Measurements from ENCODE around the gene EMX1.

The EMX1 gene

GRCh38 chr2:72954376-72955227, 37.3 kb downstream of the EMX1 start:
- no peak overlapping the region for H3K27ac ChIP-seq (ENCODE audit: low read depth, low read length)
- no peak overlapping the region for H3K4me3 ChIP-seq (ENCODE audit: low read length)
- 90% methylated on average over 12 of the region's 12 CpGs for WGBS
- H3K4me1 ChIP-seq (ENCODE audit: insufficient read depth, low read length): peaks cover 17% of the 10 kb centered on the region
- H3K9ac ChIP-seq (ENCODE audit: low read depth, low read length): no peak overlapping the region
- H3K27me3 ChIP-seq (ENCODE audit: insufficient read depth, low read length): no peaks in the 10 kb centered on the region
- H3K36me3 ChIP-seq (ENCODE audit: insufficient read depth, low read length): no peaks in the 10 kb centered on the region
- no peaks in the 10 kb centered on the region for H3K9me3 ChIP-seq (ENCODE audit: insufficient read depth, low read depth, low read length)

GRCh38 chr2:72955228-72956049, 38.1 kb downstream of the EMX1 start:
- H3K4me1 ChIP-seq (ENCODE audit: insufficient read depth, low read length): peaks cover 16% of the 10 kb centered on the region
- no peak overlapping the region for H3K4me3 ChIP-seq (ENCODE audit: low read length)
- 86% methylated on average over 24 of the region's 24 CpGs for WGBS
- no peaks in the 10 kb centered on the region for H3K27me3 ChIP-seq (ENCODE audit: insufficient read depth, low read length)
- H3K36me3 ChIP-seq (ENCODE audit: insufficient read depth, low read length): no peaks in the 10 kb centered on the region
- H3K9ac ChIP-seq (ENCODE audit: low read depth, low read length): no peak overlapping the region
- no peaks in the 10 kb centered on the region for H3K9me3 ChIP-seq (ENCODE audit: insufficient read depth, low read depth, low read length)
- H3K27ac ChIP-seq (ENCODE audit: low read depth, low read length): no peak overlapping the region

- no peaks in the 10 kb centered on the region for H3K9me3 ChIP-seq (ENCODE audit: insufficient read depth, low read depth, low read length)
- WGBS: 98% methylated on average over 2 of the region's 2 CpGs
- H3K9ac ChIP-seq (ENCODE audit: low read depth, low read length): no peak overlapping the region
- no peaks in the 10 kb centered on the region for H3K36me3 ChIP-seq (ENCODE audit: insufficient read depth, low read length)
- H3K4me3 ChIP-seq (ENCODE audit: low read length): no peak overlapping the region
- no peak overlapping the region for H3K27ac ChIP-seq (ENCODE audit: low read depth, low read length)
- no peaks in the 10 kb centered on the region for H3K27me3 ChIP-seq (ENCODE audit: insufficient read depth, low read length)
- H3K4me1 ChIP-seq (ENCODE audit: insufficient read depth, low read length): peaks cover 10% of the 10 kb centered on the region
Observed at GRCh38 chr2:72956050-72956395, 38.7 kb downstream of the EMX1 start.

- no peak overlapping the region for H3K27ac ChIP-seq (ENCODE audit: low read depth, low read length)
- 93% methylated on average over 3 of the region's 3 CpGs for WGBS
- H3K27me3 ChIP-seq (ENCODE audit: insufficient read depth, low read length): no peaks in the 10 kb centered on the region
- no peaks in the 10 kb centered on the region for H3K36me3 ChIP-seq (ENCODE audit: insufficient read depth, low read length)
- H3K9ac ChIP-seq (ENCODE audit: low read depth, low read length): no peak overlapping the region
- H3K4me1 ChIP-seq (ENCODE audit: insufficient read depth, low read length): peaks cover 6% of the 10 kb centered on the region
- H3K9me3 ChIP-seq (ENCODE audit: insufficient read depth, low read depth, low read length): no peaks in the 10 kb centered on the region
- no peak overlapping the region for H3K4me3 ChIP-seq (ENCODE audit: low read length)
Observed at GRCh38 chr2:72956936-72957335, 39.6 kb downstream of the EMX1 start.

GRCh38 chr2:72958542-72959385, 41.4 kb downstream of the EMX1 start:
- H3K9ac ChIP-seq (ENCODE audit: low read depth, low read length): no peak overlapping the region
- no peak overlapping the region for H3K4me3 ChIP-seq (ENCODE audit: low read length)
- H3K27ac ChIP-seq (ENCODE audit: low read depth, low read length): no peak overlapping the region
- WGBS: 95% methylated on average over 13 of the region's 13 CpGs
- peaks cover 15% of the 10 kb centered on the region for H3K4me1 ChIP-seq (ENCODE audit: insufficient read depth, low read length)
- no peaks in the 10 kb centered on the region for H3K27me3 ChIP-seq (ENCODE audit: insufficient read depth, low read length)
- no peaks in the 10 kb centered on the region for H3K36me3 ChIP-seq (ENCODE audit: insufficient read depth, low read length)
- H3K9me3 ChIP-seq (ENCODE audit: insufficient read depth, low read depth, low read length): no peaks in the 10 kb centered on the region

GRCh38 chr2:72959554-72959953, 42.2 kb downstream of the EMX1 start:
- Histone ChIP-seq H3K27me3 (ENCODE audit: insufficient read depth, low read length) (no peaks in the 10 kb centered on the region), H3K36me3 (ENCODE audit: insufficient read depth, low read length) (no peaks in the 10 kb centered on the region), H3K27ac (ENCODE audit: low read depth, low read length) (no peak overlapping the region), H3K9ac (ENCODE audit: low read depth, low read length) (no peak overlapping the region), H3K4me3 (ENCODE audit: low read length) (no peak overlapping the region), H3K9me3 (ENCODE audit: insufficient read depth, low read depth, low read length) (no peaks in the 10 kb centered on the region), H3K4me1 (ENCODE audit: insufficient read depth, low read length) (peaks cover 17% of the 10 kb centered on the region)
- 93% methylated on average over 8 of the region's 8 CpGs for WGBS

GRCh38 chr2:72959995-72960981, 43.0 kb downstream of the EMX1 start:
- Histone ChIP-seq H3K9ac (ENCODE audit: low read depth, low read length) (no peak overlapping the region), H3K9me3 (ENCODE audit: insufficient read depth, low read depth, low read length) (no peaks in the 10 kb centered on the region), H3K4me3 (ENCODE audit: low read length) (no peak overlapping the region), H3K27me3 (ENCODE audit: insufficient read depth, low read length) (no peaks in the 10 kb centered on the region), H3K27ac (ENCODE audit: low read depth, low read length) (no peak overlapping the region), H3K36me3 (ENCODE audit: insufficient read depth, low read length) (no peaks in the 10 kb centered on the region), H3K4me1 (ENCODE audit: insufficient read depth, low read length) (peaks cover 17% of the 10 kb centered on the region)
- 94% methylated on average over 26 of the region's 26 CpGs for WGBS

- no peaks in the 10 kb centered on the region for H3K36me3 ChIP-seq (ENCODE audit: insufficient read depth, low read length)
- no peaks in the 10 kb centered on the region for H3K9me3 ChIP-seq (ENCODE audit: insufficient read depth, low read depth, low read length)
- WGBS: 91% methylated on average over 27 of the region's 27 CpGs
- H3K4me1 ChIP-seq (ENCODE audit: insufficient read depth, low read length): peaks cover 17% of the 10 kb centered on the region
- no peak overlapping the region for H3K9ac ChIP-seq (ENCODE audit: low read depth, low read length)
- no peak overlapping the region for H3K4me3 ChIP-seq (ENCODE audit: low read length)
- no peak overlapping the region for H3K27ac ChIP-seq (ENCODE audit: low read depth, low read length)
- no peaks in the 10 kb centered on the region for H3K27me3 ChIP-seq (ENCODE audit: insufficient read depth, low read length)
Observed at GRCh38 chr2:72961036-72961720, 43.9 kb downstream of the EMX1 start.

GRCh38 chr2:72961853-72962468, 44.6 kb downstream of the EMX1 start:
- H3K36me3 ChIP-seq (ENCODE audit: insufficient read depth, low read length): no peaks in the 10 kb centered on the region
- no peak overlapping the region for H3K4me3 ChIP-seq (ENCODE audit: low read length)
- H3K9me3 ChIP-seq (ENCODE audit: insufficient read depth, low read depth, low read length): no peaks in the 10 kb centered on the region
- H3K27me3 ChIP-seq (ENCODE audit: insufficient read depth, low read length): no peaks in the 10 kb centered on the region
- no peak overlapping the region for H3K9ac ChIP-seq (ENCODE audit: low read depth, low read length)
- 81% methylated on average over 8 of the region's 8 CpGs for WGBS
- peaks cover 17% of the 10 kb centered on the region for H3K4me1 ChIP-seq (ENCODE audit: insufficient read depth, low read length)
- H3K27ac ChIP-seq (ENCODE audit: low read depth, low read length): no peak overlapping the region

All from HUES64 (cell line).